Activated T-cell treated with anti-CD3 and anti-CD28 coated beads for 48 hours (primary cell): ENCODE results near the gene TEX29.

ENCODE experiments used
- DNase-seq: peaks from one replicate; pipeline ENCODE4 v3.0.0-alpha.2; 2020; ENCODE audit warnings: low read depth

The TEX29 gene

GRCh38 chr13:111319998-111320911 lies at the start of gene TEX29:
Gene TEX29 (plus strand): TSS chr13:111320642. CDS start chr13:111320891, 249 bp downstream.
- DNase-seq, result no peak

GRCh38 chr13:111270765-111271698 lies 49.4 kb upstream of the TEX29 start:
- no peak for DNase-seq

- DNase-seq, result no peak
Observed at GRCh38 chr13:111272117-111272516, 48.3 kb upstream of the TEX29 start.

- DNase-seq, result no peak
Observed at GRCh38 chr13:111275382-111275781, 45.1 kb upstream of the TEX29 start.

GRCh38 chr13:111275995-111276618 lies 44.3 kb upstream of the TEX29 start:
- DNase-seq, result no peak

GRCh38 chr13:111278258-111278657 lies 42.2 kb upstream of the TEX29 start:
- DNase-seq, result no peak

- no peak for DNase-seq
Observed at GRCh38 chr13:111278743-111279652, 41.4 kb upstream of the TEX29 start.

- no peak for DNase-seq
Observed at GRCh38 chr13:111280226-111280625, 40.2 kb upstream of the TEX29 start.

- DNase-seq, result no peak
Observed at GRCh38 chr13:111280681-111281585, 39.5 kb upstream of the TEX29 start.

- no peak for DNase-seq
Observed at GRCh38 chr13:111281751-111282311, 38.6 kb upstream of the TEX29 start.

- DNase-seq, result no peak
Observed at GRCh38 chr13:111282425-111282824, 38.0 kb upstream of the TEX29 start.

GRCh38 chr13:111282997-111283396 lies 37.4 kb upstream of the TEX29 start:
- no peak for DNase-seq

- no peak for DNase-seq
Observed at GRCh38 chr13:111283457-111283856, 37.0 kb upstream of the TEX29 start.

- no peak for DNase-seq
Observed at GRCh38 chr13:111283991-111284390, 36.5 kb upstream of the TEX29 start.

GRCh38 chr13:111284565-111284964 lies 35.9 kb upstream of the TEX29 start:
- DNase-seq, result no peak

GRCh38 chr13:111286162-111286561 lies 34.3 kb upstream of the TEX29 start:
- DNase-seq, result no peak

- no peak for DNase-seq
Observed at GRCh38 chr13:111286749-111287148, 33.7 kb upstream of the TEX29 start.

GRCh38 chr13:111287201-111287600 lies 33.2 kb upstream of the TEX29 start:
- no peak for DNase-seq

GRCh38 chr13:111288276-111288675 lies 32.2 kb upstream of the TEX29 start:
- no peak for DNase-seq

- DNase-seq, result no peak
Observed at GRCh38 chr13:111289251-111289650, 31.2 kb upstream of the TEX29 start.
